ENCODE results near the gene DRC1.

Gene DRC1

DNA sequence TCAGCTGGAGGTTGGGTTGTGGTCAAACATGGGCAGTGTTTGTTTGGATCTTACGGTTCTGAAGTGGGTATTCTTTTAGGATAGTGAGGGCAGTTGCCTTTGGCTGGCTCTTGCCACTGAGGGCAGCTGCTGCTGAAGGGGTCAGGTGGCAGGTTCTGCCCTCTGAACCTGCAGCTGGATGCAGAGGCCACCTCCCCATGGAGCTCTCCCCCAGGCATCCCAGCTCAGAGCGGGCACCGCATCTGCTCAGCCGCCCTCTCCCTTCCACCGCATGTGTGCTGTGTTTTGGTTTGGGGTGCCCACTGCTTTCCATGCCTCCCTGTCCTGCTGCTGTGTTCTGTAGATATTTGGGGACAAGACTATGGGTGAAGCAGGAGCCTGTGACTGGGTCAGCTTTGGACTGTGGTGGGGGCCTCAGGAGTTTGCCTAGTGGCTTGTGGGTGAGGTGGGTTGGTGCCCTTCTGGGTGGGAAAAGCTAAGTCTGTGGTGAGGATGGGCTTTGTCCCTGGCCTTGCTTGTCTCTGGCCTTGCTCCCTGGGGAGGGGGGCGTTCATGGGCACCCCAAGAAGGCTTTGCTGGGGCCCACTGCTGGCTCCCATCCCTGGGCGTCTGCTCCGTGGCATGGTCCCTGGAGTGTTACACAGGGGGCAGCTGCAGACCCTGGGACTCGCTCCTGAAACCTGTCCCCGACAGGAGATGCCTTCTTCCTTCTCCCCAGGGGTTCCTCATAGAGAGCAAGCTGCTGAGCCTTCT is 47.7 kb downstream of the DRC1 start:
- no peak for DNase-seq

DNA sequence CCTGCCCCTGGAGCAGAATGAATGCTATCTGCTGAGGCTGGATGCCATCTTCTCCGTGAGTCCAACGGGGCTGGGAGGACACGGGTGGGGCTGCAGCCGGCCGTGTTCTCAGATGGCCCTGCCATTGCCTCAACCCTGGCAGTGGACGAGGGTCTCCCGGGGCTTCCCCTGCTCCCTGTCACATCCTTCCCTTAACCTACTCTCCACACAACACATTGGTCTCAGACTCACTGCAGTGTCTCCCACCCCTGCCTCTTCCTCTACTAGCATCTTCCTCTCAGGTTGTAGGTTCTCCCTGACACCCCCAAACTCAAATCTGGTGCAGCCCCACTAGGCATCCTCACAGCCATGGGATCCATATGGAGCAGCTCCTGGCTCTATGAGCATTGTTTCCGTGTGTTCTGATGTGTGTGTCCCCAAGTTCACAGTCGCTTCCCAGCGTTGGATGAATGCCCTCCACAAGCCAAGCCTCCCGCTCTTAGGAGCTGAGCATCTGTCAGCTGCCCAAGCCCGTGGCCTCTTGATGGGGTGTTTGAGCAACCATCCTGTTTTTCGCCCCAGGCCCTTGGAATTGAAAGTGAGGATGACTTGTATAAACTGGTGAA is 48.4 kb downstream of the DRC1 start:
- no peak for DNase-seq

GRCh38 chr2:26451700-26452099 is 50.0 kb downstream of the DRC1 start:
- no peak for DNase-seq

DNA sequence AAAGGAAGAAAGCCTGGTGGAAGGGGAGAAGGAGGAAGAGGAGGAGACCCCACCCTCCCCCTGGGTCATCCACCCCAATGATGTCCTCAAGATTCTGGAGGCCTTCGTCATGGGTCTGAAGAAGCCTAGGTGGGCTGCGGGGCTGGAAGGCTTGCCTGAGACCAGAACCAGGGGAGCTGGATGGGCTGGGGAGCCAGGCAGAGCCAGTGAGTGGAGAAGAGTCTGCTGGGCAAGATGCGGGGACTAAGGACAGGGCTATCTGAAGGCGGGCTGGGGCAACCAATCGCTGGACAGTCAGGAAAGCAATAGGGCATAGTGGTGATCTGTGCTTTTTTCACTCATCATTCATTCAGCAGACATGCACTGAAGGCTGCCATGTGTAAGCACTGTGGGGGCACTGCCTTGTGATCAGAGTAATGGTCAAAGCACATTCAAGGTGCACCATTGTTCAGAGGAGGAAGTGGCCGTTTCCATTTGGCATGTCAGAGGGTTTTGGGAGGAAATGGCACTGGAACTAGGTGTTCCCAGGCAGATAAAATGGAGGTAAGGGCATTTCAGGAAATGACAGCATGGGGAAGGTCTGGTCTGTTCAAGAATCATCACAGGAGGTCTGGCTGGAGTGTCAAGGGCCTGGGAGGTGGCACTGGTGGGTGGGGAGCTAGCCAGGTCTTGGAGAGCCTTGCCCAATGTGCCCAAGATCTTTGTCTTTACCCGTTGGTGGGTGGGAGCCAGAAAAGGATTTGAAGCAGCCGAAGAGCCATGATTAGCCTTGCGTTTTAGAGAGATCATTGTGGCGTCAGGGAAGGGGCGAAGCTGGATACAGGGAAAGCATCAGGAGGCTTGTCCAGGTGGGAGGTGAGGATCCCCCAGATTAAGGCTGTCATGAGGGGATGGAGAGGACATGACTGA is 52.0 kb downstream of the DRC1 start:
- no peak for DNase-seq

DNA sequence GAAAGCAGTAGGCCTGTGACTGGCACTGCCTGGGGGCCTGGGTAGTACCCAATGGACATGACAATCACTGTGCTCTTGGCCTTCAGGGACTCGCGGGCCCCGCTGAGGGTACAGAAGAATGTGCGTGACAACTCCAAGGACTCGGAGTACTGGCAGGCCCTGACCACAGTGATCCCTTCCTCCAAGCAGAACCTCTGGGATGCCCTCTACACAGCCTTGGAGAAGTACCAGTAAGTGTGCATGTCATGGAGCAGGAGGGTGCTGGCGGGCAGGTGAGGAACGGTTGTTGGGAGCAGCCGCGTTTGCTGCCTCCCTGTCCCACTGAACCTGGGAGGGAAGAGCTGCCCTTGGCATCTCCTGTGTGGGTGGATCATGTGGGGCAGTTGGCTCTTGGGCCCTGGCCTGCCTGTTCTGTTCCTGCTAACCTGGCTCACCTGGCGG is 52.9 kb downstream of the DRC1 start:
- no peak for DNase-seq

DNA sequence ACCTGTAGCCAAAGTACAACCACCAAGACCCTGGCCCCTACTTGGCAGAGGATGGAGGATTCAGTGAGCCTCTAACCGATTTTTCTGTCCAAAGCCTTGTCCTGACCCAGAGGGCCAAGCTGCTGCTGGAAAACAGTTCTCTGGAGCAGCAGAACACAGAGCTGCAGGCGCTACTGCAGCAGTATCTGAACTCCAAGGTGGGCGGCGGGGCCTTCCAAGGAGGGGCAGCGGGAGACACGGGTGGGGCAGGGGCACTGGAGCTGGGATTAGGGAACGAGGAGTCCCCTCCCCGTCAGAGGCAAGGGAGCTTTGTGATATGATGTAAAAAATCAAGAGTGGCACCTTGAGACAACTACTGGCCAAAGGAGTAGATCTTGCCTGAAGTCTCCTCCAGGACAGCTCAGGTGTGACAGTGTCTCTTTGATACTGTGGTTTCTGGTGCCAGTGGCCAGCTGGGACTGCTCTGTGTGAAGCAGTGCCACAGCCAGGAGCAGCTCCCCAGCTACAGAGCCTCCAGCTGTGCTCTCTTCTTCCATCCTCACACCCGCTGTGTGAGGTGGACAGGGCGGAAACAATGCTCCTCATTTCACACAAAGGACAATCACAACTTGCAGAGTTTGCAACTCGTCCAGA is 53.4 kb downstream of the DRC1 start:
- no peak for DNase-seq

DNA sequence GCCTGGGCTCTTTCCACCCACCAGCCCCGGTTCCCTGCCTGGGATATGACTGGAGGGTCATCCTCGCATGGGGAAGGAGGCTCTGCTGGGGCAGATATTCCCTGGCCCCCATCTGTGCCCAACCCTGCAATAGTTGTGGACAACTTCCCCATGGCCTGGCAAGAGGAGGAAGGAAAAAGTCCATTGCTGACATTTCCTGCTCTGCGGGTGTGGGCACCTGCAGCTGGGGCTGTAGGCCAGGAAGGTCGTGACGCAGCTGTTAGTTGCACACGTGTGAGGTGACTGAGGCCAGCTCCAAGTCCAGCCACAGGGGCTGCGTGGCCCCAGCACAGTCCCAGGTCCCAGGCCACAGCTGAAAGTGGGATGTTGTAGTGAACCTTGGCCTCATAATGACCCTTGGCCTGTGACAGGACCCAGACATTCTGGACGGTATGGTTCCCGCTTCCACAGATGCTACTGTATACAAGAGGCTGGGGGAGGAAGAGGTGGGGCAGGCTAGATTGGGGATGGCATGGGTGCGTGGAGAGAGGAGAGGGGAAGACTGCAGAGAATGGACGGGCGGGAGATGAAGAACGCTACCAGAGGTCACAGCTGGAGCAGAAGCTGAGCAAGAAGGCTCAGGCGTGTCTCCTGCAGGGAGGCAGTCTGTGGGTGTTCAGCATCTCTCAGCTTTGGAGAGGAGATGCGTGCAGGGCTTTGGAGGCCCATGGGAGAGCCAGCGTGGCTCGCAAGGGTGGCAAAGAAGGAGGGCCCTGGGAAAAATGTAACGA is 54.1 kb downstream of the DRC1 start:
- DNase-seq = no peak

DNA sequence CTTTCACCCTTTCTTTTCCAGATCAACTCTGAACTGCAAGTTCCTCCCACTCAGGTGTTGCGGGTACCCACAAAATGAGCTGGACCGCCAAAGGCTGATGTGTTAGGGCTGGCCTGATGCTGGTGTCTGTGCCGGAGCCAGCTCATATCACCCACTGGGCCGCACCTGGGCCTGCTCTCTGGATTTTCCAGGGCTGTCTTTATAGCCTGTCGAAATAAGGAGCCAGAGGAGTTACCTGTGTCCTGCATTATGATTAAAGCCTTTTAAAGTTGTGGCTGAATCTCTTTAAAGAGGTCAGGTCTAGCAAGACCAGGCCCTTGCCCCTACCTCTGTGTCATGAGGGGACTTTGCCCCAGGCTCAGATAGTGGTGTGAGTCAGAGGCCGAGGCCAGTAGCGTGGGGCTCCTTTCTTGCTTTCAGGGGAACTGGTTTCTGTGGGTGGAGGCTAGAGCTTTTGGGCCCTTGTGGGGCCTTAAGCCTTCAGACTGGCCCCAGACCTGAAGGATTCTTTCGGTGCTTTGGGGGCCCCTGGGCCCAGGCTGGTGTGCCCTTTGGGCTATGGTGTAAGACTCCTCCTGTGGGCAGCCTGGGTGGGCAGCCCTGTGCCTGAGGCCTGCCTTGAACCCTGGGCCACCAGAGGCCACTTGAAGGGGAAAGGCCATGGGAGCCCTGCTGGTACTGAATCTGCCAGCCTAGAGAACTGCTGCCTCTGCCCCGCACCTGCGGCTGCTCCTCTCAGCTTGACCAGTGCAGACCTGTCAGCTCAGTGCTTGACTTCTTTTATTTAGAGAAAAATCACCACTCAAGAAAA is 54.9 kb downstream of the DRC1 start:
- no peak for DNase-seq

DNA sequence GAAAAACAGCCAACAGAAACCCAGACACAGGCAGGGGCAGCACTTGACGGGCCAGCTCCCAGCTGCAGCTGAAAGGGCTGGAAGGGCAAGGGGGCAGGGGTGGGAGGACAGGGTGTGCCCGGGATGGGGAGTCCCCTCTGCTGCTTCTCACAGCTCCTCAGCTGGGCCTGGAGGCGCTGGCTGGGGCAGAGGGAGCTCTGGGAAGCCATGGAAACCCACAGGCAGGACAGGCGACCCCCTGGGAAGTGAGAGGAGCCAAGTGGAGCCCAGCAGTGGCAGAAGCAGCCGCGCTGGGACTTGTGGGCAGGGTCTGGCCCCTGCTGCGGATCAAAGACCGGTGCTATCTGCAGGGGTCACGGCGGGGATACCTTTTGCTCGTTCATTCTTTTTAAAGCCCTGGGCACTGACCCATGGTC is 55.5 kb downstream of the DRC1 start:
- no peak for DNase-seq

GRCh38 chr2:26457695-26458364 is 56.1 kb downstream of the DRC1 start:
- no peak for DNase-seq

DNA sequence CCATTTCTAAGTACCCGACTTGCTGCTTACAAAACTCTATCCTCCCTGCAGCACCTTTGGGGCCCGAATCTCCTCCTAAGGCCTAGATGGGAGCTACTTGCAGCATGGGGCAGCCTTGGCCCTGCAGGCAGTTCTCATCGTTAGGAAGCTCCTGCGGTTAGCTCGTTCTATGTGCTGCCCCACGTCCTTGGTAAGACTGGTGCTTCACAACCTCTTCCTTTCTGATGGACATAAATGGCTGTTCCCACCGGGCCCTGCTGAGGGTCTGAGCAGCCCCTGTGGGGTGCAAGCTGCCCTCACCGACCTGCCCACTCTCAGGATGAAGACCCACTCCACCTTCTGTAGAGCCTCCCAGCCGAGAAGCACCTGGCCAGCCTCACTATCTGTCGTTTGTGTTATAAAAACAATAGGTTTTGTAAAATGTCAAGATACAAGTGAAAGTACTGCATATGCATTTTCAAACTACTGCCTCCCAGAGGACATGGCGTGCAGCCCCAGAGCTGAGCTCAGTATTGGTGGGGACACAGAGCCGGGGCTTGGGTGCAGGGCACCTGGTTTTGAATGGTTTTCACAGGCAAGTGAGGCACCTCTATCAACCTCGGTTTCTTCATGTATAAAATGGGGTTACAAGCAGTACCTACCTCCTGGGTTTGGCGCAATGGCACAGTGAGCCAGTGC is 56.8 kb downstream of the DRC1 start:
- no peak for DNase-seq

DNA sequence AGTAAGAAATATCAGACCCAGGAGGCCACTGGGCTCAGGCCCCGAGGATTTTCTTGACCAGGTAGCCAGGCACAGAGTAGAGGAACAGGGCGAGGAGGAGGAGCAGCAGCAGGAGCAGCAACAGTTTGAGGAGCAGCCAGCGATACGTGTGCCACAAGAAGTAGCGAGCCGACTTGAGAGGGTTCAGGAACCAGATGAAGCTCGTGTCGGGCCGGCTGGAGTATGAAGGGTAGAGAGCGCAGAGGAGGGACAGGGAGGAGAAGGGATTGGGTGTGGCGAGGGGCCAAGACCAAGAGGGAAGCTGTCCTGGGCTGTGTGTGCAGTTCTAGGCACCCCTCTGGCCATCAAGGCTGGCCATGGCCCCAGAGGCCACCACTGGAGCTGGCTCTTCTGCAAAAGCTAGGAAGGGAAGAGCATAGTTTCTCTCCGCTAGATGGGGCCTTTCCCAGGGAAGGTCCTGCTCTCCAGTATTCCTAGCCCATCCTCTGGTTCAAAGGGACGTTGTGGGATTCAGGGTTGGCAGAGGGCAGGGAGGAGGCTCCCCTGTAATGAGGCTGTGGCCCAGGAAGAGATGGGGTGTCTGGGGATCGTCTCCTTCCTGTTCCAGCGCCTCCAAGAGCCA is 58.4 kb downstream of the DRC1 start:
- no peak for DNase-seq

DNA sequence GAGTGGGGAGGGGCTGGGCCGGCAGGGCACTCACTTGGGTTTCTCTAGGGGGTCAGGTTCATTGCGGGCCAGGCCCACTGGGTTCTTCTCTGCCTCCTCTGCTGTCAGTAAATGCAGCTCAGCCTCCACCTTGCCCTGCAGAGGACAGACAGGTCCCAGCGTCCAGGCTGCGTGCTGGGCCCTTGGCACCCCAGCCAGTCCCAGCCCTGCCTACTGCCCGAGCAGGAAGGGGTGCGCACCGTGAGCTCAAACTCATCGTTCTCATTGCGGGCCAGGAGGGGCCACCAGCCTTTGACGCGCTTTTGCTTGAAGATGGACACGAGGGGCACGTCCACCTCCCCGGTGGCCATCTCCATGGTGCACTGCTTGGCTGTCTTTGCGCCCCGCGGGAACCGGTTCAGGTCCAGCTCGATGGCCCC is 58.9 kb downstream of the DRC1 start:
- no peak for DNase-seq

DNA sequence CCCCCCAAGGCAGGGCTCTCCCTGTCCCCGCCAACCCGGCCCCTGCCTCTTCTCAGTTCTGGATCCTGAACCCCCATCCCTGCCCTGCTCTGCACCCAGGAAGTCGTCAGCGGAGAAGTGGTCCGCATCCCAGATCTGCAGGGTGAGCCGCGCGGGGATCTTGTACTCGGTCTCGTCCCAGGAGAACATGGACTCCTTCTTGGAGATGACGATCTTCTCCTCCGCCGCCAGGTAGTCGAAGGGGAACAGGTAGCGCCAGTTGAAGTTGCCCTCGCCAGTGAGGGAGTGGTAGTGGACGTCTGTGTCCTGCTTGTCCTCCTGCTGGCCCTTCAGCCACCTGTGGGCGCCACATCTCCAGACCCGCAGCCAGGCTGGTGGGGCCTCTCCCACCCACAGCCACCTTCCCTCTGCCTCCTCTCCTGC is 59.9 kb downstream of the DRC1 start:
- DNase-seq = no peak

DNA sequence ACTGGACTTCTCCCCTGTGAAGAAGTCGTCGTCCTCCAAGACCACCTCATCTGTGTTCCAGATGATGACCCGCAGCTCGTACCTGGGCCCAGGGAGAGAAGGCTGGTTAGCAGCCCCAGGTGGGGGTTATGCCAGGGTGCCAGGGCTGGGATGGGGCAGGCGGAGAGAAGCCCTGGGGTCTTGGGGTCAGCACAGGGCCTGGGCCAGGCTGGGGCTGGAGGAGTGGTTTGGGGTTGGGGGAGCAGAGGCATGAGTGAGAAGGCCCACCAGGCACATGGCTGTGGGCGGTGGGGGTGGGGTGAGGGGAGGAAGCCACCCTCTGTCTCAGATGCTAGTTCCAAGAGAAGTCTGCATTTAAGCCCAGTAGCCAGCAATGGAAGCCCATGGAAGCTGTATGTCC is 60.4 kb downstream of the DRC1 start:
- no peak for DNase-seq

DNA sequence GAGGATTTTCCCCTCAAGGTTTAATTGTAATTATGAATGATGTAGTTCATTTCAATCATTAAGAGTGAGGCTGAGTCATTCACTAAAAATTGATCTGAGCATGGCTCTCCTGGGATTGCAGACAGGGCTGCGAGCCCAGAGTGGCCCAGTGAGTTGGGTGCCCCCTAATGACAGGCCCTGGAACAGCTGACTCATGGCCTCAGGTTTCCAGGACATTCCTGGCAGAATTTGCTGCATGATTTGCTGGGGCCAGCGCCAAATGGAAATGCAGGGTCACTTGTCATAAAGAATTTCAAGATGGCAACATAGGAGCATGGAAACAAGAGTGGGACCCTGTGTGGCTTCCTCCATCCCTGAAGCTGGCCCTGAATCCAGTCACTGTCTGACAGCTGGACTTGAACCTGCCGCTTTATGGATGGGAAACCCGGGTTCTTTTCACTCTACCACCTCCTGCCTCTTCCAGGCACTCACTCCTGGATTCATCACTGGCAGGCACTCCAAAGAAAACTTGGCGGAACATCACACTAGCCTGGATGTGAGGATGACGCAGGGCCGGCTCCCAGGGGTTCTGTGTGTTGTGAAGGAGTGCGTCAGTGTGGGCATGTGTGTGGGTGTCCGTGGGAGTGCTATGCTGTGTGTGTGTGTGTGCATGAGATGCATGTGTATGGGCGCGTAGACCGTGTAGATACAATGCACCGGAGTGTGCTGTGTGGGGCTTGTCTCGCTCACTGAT is 61.0 kb downstream of the DRC1 start:
- no peak for DNase-seq

GRCh38 chr2:26463244-26464192 is 61.8 kb downstream of the DRC1 start:
- DNase-seq = no peak
